ENCODE measurements around the gene IKBKE.

- no peak for TF ChIP-seq SP1 (IDR thresholded peaks at IDR 0.05; ENCODE audit: low read depth)
- TF ChIP-seq, protein P1, sequence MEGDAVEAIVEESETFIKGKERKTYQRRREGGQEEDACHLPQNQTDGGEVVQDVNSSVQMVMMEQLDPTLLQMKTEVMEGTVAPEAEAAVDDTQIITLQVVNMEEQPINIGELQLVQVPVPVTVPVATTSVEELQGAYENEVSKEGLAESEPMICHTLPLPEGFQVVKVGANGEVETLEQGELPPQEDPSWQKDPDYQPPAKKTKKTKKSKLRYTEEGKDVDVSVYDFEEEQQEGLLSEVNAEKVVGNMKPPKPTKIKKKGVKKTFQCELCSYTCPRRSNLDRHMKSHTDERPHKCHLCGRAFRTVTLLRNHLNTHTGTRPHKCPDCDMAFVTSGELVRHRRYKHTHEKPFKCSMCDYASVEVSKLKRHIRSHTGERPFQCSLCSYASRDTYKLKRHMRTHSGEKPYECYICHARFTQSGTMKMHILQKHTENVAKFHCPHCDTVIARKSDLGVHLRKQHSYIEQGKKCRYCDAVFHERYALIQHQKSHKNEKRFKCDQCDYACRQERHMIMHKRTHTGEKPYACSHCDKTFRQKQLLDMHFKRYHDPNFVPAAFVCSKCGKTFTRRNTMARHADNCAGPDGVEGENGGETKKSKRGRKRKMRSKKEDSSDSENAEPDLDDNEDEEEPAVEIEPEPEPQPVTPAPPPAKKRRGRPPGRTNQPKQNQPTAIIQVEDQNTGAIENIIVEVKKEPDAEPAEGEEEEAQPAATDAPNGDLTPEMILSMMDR (IDR thresholded peaks at IDR 0.05 in 2 of 3, conservative IDR thresholded peaks at IDR 0.05 in 1 of 3; ENCODE audit: borderline replicate concordance in 1 of 3, insufficient read depth in 1 of 3, low read depth in 2 of 3, low read length in 2 of 3) = no peak
- no peak for TF ChIP-seq POLR2A (IDR thresholded peaks at IDR 0.05; ENCODE audit: borderline replicate concordance, extremely low read depth, insufficient read depth, insufficient read length)
- no peak for TF ChIP-seq POLR2AphosphoS5 (IDR thresholded peaks at IDR 0.05; ENCODE audit: low read depth, low read length)
- TF ChIP-seq ZNF274 (IDR thresholded peaks at IDR 0.05; ENCODE audit: low read depth, low read length) = no peak
Observed at GRCh38 chr1:206512851-206513180, 42.5 kb downstream of the IKBKE start.
